Hepatocyte (in vitro differentiated cells): ENCODE results near the gene MPP1. TPM values are rescaled to one million over a fixed set of nuclear protein-coding genes. Genes with fewer than 3 reads are reported as not detected.

Experiments
- DNase-seq: peaks from one replicate; pipeline ENCODE4 v3.0.0-alpha.2; 2016; ENCODE audit warnings: low spot score
- H2AFZ ChIP-seq: fragments of 200-600 bp; sonication (generic); 2 replicates; pipeline ENCODE4 v1.6.0; 2016; ENCODE audit warnings: antibody characterized with exemption, mild to moderate bottlenecking
- H3K27ac ChIP-seq: fragments of 200-600 bp; sonication (generic); 2 replicates; pipeline ENCODE4 v1.5.1; 2016; ENCODE audit warnings: mild to moderate bottlenecking
- H3K27me3 ChIP-seq: fragments of 200-600 bp; sonication (generic); 2 replicates; pipeline ENCODE4 v1.6.1; 2016
- H3K36me3 ChIP-seq: fragments of 200-600 bp; sonication (generic); replicated peaks from 2 replicates; pipeline ENCODE4 v1.5.1; 2016; ENCODE audit warnings: low read depth; ENCODE audit not compliant: insufficient read depth
- H3K4me1 ChIP-seq: fragments of 200-600 bp; sonication (generic); 2 replicates; pipeline ENCODE4 v1.5.1; 2016; ENCODE audit warnings: mild to moderate bottlenecking, moderate library complexity; ENCODE audit not compliant: insufficient read depth
- H3K4me2 ChIP-seq: fragments of 200-600 bp; sonication (generic); 2 replicates; pipeline ENCODE4 v1.6.0; 2016
- H3K4me3 ChIP-seq: fragments of 200-600 bp; sonication (generic); 2 replicates; pipeline ENCODE4 v1.5.1; 2016; ENCODE audit warnings: mild to moderate bottlenecking
- H3K79me2 ChIP-seq: fragments of 200-600 bp; sonication (generic); 2 replicates; pipeline ENCODE4 v1.6.0; 2017; ENCODE audit warnings: mild to moderate bottlenecking
- H3K9me2 ChIP-seq: fragments of 200-600 bp; sonication (generic); replicated peaks from 2 replicates; pipeline ENCODE4 v1.6.0; 2017; ENCODE audit warnings: mild to moderate bottlenecking; ENCODE audit not compliant: insufficient read depth
- H3K9me3 ChIP-seq: fragments of 200-600 bp; sonication (generic); 2 replicates; pipeline ENCODE4 v1.5.1; 2016; ENCODE audit warnings: low read depth, mild to moderate bottlenecking
- H4K20me1 ChIP-seq: fragments of 200-600 bp; sonication (generic); 2 replicates; pipeline ENCODE4 v1.6.0; 2016; ENCODE audit warnings: mild to moderate bottlenecking; ENCODE audit not compliant: insufficient read depth, poor library complexity, severe bottlenecking
- CTCF ChIP-seq: fragments of 200-600 bp; sonication (generic); IDR thresholded peaks from 2 replicates; pipeline ENCODE4 v1.5.1; 2016; ENCODE audit warnings: antibody characterized with exemption, mild to moderate bottlenecking; ENCODE audit not compliant: poor library complexity
- EZH2 ChIP-seq: fragments of 200-600 bp; sonication (generic); IDR thresholded peaks from 2 replicates; pipeline ENCODE4 v1.6.1; 2016; ENCODE audit warnings: antibody characterized with exemption, mild to moderate bottlenecking, borderline replicate concordance
- EZH2phosphoT487 ChIP-seq: fragments of 200-600 bp; sonication (generic); IDR thresholded peaks from one replicate; pipeline ENCODE4 v1.6.1; 2018; ENCODE audit warnings: antibody characterized with exemption, mild to moderate bottlenecking, low read depth, moderate library complexity; ENCODE audit not compliant: unreplicated experiment, severe bottlenecking
- WGBS: methylation state at CpG from one replicate; pipeline ENCODE4 v1.1.6; 2016; ENCODE audit warnings: low lambda C conversion rate; ENCODE audit errors: missing lambda C conversion rate; 5-methylcytosine and 5-hydroxymethylcytosine counted together
- polyA plus RNA-seq: library from polyadenylated mRNA; unstranded; fragments of >200 nt; fragmentation: Nextera tagmentation; extraction: Ambion mirVana; gene quantifications from 2 replicates; pipeline ENCODE4 v1.2.1, GENCODE V29; 2016
- total RNA-seq: library from RNA; depleted of rRNA; stranded (reverse); fragments of >200 nt; gene quantifications from 2 replicates; pipeline ENCODE4 v1.2.3, GENCODE V29; 2014

Gene MPP1
- total and polyA plus RNA-seq, 2 experiments from 2014 or later, result 11.4 to 20.4 TPM

GRCh38 chrX:154836163-154836562 is 30.9 kb upstream of the MPP1 start:
- no peaks in the 10 kb centered on the region for H3K79me2 ChIP-seq
- no peaks in the 10 kb centered on the region for H3K36me3 ChIP-seq
- no peaks in the 10 kb centered on the region for H3K9me3 ChIP-seq
- WGBS, result 82% methylated on average over 1 of the region's 1 CpG
- H3K4me2 ChIP-seq, result no peak overlapping the region
- H3K4me1 ChIP-seq, result no peaks in the 10 kb centered on the region
- H3K27me3 ChIP-seq, result no peaks in the 10 kb centered on the region
- H3K4me3 ChIP-seq, result no peak overlapping the region
- no peaks in the 10 kb centered on the region for H4K20me1 ChIP-seq
- no peak overlapping the region for H2AFZ ChIP-seq
- no peak overlapping the region for H3K27ac ChIP-seq
- no peak for TF ChIP-seq CTCF
- no peak for TF ChIP-seq EZH2
- no peak for TF ChIP-seq EZH2phosphoT487
- no peak for DNase-seq
- H3K9me2 ChIP-seq, result no peaks in the 10 kb centered on the region

GRCh38 chrX:154834562-154834961 is 29.3 kb upstream of the MPP1 start, which contains the start of gene SMIM9:
SMIM9 (minus strand) TSS chrX:154834662; CDS start chrX:154830856, 3,806 bp downstream.
- Histone ChIP-seq H3K4me3 (no peak within 1 kb of the TSS), H3K9me3 (no peaks in the 10 kb centered on the region), H3K4me1 (no peaks in the 10 kb centered on the region), H4K20me1 (no peaks in the 10 kb centered on the region), H2AFZ (no peak within 1 kb of the TSS), H3K27me3 (no peaks in the 10 kb centered on the region), H3K79me2 (no peaks in the 10 kb centered on the region), H3K9me2 (no peaks in the 10 kb centered on the region), H3K27ac (no peak within 1 kb of the TSS), H3K4me2 (no peak within 1 kb of the TSS), H3K36me3 (no peaks in the 10 kb centered on the region)
- no peak for TF ChIP-seq EZH2
- no peak for TF ChIP-seq CTCF
- TF ChIP-seq EZH2phosphoT487, result no peak
- 71% methylated on average over 3 of the region's 3 CpGs for WGBS
- no peak for DNase-seq

- Histone ChIP-seq H3K4me1 (no peaks in the 10 kb centered on the region), H3K9me2 (no peaks in the 10 kb centered on the region), H3K27me3 (no peaks in the 10 kb centered on the region), H3K27ac (no peak overlapping the region), H3K79me2 (no peaks in the 10 kb centered on the region), H2AFZ (no peak overlapping the region), H3K9me3 (no peaks in the 10 kb centered on the region), H4K20me1 (no peaks in the 10 kb centered on the region), H3K36me3 (no peaks in the 10 kb centered on the region), H3K4me3 (no peak overlapping the region), H3K4me2 (no peak overlapping the region)
- DNase-seq, result no peak
- WGBS, result 78% methylated on average over 3 of the region's 3 CpGs
- TF ChIP-seq CTCF (no peak), EZH2 (no peak), EZH2phosphoT487 (no peak)
Measured at GRCh38 chrX:154833746-154834274, 28.5 kb upstream of the MPP1 start.
